GM12891 (cell line): Measurements from ENCODE around the gene MBNL2.

ENCODE experiments used
- POLR2AphosphoS5 ChIP-seq: IDR thresholded peaks from 2 replicates; pipeline ENCODE4 v1.6.1; 2011; ENCODE audit warnings: low read depth, low read length, control low read depth
- POU2F2 ChIP-seq: IDR thresholded peaks from 2 replicates; pipeline ENCODE4 v1.6.1; 2011; ENCODE audit warnings: low read depth, mild to moderate bottlenecking, control low read depth, low read length, moderate library complexity

- no peak for TF ChIP-seq POLR2AphosphoS5
- no peak for TF ChIP-seq POU2F2
Observed at GRCh38 chr13:97417698-97418097, 195.6 kb downstream of the MBNL2 start.
